HG02973 (cell line): Measurements from ENCODE around the gene ZNRF2.

Experiments used
- ATAC-seq: cut with Tn5 transposase; IDR thresholded peaks from one replicate; pipeline ENCODE4 v1.9.1; 2021; ENCODE audit warnings: moderate library complexity; ENCODE audit not compliant: unreplicated experiment

The ZNRF2 gene

DNA sequence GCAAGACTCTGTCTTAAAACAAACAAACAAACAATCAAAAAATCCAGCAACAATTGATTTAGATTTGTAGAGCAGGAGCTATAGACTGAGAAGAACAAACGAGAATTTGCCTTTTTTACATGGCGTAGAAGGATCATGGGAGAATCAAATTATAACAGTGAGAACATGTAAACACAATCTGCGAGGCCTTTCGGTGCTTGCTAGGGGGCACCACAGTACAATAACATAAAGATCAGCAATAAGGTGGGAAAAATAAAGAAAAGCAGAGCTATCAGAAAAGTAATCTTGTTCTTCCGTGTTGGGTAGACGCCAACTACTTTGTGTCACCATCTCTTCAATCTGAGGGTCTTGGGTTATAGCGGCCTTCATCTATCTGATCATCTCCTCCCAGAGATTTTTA is 112.0 kb downstream of the ZNRF2 start:
- no peak for ATAC-seq

DNA sequence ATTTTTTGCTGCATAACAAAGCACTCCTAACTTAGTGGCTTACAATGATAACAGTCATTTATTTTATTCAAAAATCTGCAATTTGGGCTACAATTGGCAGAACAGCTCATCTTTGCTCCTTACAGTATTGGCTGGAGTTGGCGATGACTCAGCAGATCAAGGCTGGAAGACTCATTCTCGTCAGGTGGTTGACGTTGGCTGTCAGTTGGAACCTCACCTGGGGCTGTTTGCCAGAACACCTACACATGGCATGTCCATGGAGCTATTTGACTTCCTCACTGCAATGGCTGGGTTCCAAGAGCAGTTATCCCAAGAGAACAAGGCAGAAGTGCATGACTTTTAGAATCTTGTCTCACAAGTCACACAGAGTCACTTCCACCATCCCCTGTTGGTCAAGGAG is 119.1 kb downstream of the ZNRF2 start:
- ATAC-seq: no peak

DNA sequence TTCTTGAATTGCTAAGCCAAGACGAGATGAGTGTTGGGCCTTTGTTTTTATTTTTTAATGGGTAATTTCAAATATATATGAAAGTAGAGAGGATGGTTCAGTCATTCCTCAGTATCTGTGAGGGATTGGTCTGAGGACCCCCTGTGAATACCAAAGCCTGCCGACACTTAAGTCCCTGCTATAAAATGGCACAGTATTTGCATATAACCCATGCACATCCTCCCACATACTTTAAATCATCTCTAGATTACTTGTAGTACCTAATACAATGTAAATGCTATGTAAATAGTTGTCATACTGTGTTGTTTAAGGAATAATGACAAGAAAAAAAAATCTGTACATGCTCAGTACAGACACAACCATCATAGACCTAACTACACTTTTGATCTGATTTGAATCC is 120.8 kb downstream of the ZNRF2 start:
- no peak for ATAC-seq

DNA sequence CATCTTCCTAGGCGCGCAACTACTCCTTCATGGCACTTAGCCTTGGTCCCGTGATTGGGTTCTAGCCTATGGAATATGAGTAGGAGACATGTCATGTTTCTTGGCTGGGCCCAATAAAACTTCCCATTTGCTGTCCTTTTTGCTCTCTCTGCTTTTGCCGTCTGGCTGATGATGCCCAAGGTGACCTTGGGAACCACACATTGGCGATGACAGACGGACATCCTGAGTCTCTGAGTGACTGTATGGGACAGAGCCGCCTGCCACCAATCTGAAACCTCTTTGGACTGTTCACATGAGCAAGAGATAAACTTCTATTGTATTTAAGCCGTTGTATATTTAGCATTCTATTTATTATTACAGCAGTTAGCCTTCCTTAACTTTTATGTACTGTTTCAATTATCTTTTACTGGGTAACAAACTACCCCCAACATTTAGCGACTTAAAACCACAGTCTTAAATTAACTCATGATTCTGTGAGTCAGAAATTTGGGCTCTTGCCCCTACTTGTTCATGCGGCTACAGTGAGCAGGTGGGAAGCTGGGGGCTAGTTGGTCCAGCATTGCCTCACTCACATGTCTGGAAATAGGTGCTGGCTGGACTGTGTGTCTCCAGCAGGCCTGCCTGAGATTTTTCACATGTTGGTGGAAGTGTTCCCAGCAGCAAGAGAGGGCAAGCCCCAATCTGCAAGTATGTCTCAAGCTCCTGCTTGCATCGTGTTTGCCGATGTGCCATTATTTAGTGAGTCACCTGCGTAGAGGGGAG is 122.4 kb downstream of the ZNRF2 start:
- no peak for ATAC-seq

DNA sequence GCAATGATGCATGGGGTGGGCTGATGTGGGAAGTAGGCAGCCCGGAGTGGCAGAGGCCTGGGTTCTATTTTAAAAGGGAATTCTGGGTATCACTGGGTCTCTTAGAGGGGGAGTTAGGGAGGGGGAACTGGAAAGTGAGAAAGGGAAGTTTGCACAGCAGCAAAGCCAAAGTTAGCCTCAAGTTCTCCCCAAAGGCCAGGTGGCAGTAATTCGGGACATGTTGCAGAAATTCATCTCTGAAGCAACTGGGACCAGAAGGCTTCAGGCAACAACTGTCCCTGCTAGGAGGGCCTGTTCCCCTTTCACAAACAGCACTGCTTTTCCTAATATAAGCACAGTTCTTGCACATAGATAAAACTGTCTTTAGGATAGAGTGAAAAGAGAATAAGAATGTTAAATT is 126.8 kb downstream of the ZNRF2 start:
- ATAC-seq: no peak

DNA sequence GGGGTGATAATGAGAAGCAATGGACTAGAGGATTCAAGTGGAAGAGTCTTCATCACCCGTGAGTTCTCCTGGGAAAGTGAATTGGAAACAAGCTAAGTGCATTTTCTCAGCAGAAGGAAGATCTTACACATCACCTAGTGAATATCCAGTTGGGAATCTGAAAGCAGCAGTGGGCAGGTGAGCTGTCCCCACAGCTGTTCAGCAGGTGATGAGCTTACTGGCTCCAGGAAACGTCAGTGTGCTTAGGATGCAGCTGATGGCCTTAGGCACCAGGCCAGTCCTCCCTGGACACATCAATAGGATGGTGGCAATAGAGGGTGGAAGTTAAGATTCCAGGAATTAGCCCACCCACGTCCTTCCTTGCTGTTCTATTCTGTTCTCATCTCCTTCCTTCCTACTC is 127.5 kb downstream of the ZNRF2 start:
- ATAC-seq: no peak

DNA sequence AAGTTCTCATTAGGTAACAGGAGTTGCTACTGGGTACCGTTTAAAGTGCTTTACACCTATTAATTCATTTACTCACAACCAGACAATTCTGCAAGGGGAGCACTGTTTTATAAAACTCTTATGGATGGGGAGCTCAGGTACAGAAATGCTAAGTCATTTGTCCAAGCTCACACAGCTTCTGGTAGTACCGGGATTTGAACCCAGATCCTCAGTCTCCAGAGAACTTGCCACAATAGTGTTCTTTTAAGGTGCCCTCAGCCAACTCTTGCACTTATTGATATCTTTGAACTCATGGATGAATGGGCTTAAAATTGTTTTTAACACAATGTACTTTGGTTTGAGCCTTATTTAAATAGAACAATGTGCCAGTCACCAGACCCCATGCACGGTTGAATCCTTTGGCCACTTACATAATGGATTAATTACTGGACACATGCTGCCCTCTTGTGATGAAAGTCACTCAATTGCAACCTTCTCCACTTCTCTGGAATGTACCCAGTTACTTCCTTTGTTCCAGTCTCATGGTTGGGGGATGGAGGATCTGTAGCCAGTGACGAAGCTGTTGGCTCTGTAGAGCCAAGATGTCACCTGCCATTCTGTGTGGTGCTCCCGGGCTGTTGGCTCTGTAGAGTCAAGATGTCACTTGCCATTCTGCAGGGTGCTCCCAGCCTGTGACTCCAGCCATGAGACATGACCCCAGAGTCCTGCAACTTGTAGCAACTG is 128.5 kb downstream of the ZNRF2 start:
- ATAC-seq: no peak

DNA sequence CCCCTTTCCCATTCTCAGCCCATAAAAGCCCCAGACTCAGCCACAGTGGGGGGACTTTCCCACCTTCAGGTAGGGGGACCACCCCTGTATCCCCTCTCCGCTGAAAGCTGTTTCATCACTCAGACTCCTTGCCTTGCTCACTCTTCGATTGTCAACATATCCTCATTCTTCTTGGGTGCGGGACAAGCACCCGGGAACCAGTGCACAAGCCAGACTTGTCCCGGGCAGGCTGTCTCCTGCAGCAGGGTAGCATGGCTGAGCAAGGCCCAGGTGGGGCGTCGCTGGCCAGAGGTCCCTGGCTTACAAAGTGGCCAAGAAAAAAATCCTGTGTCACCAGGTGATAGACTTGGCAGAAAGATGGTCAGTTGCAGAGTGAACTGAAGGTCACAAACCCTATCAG is 129.5 kb downstream of the ZNRF2 start:
- no peak for ATAC-seq
